ENCODE data around the gene WIPI1.
"Not testable (repeated sequence)": the region's sequence is repeated elsewhere in the genome, so short reads cannot be mapped to it uniquely, and the experiment has no call there.

The WIPI1 gene, protein sequence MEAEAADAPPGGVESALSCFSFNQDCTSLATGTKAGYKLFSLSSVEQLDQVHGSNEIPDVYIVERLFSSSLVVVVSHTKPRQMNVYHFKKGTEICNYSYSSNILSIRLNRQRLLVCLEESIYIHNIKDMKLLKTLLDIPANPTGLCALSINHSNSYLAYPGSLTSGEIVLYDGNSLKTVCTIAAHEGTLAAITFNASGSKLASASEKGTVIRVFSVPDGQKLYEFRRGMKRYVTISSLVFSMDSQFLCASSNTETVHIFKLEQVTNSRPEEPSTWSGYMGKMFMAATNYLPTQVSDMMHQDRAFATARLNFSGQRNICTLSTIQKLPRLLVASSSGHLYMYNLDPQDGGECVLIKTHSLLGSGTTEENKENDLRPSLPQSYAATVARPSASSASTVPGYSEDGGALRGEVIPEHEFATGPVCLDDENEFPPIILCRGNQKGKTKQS

DNA sequence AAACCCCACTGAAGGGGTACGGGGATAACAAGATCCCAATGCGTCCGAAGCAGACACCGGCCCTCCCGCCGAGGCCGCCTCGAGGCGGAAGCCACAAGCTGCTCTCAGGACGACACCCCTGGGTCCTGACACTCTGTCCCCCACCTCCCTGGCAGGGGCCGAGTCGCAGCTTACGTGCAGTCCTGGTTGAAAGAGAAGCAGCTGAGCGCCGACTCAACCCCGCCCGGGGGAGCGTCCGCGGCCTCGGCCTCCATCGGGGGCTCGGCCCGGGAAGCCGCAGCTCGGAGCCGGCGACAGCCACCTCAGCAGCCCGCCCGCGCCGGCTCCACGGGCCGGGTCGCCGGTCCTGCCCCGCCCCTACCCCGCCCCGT, at the start of gene WIPI1:
TSS of gene WIPI1 (minus strand) at position 329 of the 371 bp plus-strand sequence. CDS start at position 254, 75 bp downstream.
- no peak for DNase-seq

DNA sequence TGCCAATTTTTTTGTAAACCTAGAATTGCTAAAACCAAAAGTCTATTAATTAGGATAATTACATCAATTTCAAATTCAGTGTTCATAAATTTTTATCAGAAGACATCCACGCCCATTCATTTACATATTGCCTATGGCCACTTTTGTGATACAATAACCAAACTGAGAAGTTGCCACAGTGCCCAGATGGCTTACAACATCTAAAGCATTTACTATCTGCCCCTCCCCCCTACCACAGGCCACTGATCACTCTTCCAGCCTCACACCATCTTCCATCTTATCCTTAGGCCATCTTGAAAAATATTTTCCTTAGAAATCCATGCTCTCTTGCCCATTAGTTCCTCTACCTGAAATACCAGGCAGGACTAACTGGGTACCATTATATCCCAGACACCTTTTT, 48.7 kb upstream of the WIPI1 start:
- no peak for DNase-seq

DNA sequence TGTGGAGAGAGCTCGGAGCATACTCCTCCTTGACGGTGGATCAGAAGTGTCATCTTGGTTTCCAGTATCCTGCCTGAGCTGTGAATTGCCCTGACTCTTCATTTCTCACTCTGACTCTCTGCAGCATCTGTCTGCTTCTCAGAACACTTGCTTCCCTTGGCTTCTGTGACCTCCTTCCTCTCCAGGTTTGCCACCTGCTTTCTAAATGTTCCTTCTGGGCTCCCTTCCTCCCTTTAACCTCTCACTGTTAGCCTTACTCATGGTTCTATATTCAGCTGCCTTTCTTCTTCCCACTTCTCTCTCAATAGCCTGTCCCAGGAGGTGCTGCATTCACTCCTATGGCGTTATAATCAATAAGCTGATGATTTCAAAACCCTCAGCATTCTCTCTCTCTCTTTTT, 43.8 kb upstream of the WIPI1 start:
- DNase-seq, result no peak

DNA sequence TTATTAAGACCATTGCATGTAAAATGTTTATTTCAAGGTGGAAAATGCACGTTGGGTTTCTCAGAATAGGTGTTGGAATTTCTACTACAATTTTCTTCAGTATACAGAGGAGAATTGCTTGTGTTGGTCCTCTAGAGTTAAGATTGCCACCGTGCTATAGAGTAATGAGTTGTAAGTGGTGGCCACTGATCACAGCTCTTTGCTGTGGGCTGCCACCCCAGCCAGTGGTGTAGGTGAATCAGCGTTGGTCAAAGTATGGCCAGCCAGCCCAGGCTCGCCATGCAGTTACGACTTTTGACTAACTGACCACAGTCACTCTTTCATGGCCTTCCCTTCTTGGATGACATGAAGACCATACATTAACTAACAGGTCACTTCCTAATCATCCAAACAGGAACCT, 42.3 kb upstream of the WIPI1 start:
- no peak for DNase-seq

DNA sequence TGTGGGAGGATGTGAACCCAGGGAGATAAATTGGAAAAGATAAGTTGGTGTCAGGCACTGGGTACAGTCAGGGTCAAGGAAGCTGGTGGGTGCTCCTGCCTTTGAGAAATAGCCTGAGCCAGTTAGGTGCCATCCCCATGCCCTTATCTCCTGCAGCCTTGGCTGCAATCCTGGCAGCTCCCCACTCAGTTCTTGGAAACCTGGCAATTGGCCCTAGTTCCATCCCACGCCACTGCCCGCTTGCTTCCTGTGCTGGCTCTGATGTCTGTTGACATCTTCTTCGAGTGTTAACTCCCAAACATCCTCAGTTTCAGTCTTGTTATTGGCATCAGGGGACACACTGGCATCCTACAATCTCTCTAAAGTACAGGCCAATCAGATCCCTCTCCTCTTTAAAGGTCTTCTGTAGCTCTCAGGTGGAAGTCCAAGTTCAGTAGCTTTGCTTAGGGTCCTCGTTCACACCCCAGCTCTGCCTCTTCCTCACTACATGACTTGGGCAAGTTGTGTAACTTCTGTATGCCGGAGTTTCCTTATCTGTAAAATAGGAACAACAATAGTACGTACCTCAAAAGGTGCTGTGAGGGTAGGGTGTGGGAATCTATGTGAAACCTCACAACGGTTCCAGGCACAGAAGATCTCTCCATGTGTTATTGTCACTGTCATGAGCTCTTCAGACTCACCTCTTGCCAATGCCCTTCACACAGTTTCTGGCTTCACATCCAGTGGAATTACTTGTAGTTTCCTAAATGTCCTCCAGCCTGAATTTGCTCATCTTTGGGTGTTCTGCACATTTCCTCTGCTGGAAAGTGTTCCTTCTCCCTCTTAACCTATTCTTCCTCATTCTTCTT, 41.4 kb upstream of the WIPI1 start:
- no peak for DNase-seq

DNA sequence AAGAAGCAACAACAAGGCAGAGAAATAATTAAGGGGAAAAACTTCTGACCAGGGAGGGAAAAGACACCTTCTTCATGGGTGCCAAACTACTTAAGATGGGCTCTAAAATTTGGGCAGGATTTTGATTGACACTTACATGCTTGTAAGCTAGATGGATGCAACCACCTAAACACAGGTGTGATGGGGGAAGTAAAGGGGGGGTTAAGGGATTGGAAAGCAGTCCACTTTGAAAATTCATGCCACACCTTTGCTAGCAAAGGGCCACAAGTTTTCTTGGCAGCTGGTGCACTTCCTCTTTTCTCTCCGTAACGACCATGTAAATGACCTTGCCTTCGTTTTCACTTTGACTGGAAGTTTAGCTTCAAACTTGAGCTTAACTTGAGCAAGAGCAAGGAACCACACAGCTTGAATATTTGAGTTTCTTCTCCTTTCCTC, 40.6 kb upstream of the WIPI1 start:
- no peak for DNase-seq

DNA sequence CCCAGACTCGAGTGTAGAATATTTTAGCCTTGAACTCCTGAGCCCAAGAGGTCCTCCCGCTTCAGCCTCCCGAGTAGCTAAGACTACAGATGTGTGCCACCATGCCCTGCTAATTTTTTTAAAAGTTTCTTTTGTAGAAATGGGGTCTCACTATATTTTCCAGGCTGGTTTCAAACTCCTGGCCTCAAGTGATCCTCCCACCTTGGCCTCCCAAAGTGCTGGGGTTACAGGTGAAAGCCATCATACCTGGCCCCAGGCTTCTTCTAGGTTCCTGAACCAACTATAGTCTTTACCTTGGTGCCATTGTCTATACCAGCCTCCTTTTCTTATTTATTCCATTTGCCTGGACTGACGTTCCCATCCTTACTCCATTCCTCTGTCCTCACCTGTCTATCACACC, 37.8 kb upstream of the WIPI1 start:
- DNase-seq, result no peak

DNA sequence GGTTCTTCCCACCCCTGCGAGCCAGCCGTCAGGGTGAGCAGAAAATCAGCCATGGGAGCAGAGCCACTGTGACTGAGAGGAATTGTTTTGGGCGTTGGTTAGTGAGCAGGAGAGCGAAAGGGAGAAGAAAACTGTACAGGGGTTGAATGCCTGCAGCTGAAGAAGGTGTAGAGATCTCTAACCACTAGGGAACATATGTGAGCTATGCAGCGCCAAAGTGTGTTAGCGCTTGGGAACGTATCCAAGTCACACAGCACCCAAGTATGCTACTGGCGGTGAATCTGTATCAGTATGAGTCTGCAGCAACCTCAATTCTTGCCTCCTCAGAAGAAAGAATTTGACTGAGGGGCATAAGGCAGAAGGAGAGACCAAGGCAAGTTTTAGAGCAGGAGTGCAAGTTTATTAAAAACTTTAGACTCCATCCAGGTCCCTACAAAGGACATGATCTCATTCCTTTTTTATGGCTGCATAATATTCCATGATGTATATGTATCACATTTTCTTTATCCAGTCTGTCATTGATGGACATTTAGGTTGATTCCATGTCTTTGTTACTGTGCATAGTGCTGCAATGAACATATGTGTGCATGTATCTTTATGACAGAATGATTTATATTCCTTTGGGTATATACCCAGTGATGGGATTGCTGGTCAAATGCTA, 35.2 kb upstream of the WIPI1 start:
- DNase-seq, result not testable (repeated sequence)

DNA sequence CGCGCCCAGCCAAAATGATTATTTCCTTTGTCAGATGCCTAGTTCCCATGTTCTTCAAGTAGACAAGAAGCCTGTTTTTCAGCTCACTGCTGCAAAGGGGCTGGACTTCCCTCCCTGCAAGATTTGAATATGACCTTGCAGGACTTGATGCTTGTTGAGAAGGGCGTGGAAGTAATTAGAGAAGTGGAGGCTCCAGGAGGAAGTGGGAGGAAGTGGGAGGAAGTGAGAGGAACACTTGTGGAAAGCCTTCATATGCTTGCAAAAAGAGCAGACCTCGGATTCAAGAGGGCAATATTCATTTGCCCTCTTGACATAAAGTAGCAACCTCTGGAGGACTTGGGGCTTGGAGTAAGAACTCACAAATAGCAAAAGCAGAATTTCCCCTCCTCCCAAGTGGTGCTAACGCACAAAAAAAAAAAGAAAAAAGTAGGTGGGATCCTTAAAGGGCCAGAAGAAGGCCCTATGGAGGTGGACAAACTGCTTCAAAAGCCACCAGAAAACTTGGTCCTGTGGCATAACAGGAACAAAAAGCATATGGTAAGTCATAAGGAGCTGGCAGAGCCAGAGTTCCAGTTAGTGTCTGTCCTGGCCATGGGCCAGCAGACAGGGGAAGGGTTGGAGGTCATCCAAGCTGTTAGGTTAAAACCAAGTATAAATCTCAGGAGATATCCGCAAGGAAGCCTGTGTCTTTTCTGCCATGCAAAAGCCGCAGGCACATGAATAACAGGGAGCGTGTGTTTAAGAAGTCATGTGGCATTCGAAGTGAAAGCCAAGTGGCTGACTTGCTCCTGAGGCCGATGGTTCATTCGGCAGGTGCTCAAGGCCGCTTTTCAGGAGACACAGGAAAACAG, 34.3 kb upstream of the WIPI1 start:
- DNase-seq, result no peak

DNA sequence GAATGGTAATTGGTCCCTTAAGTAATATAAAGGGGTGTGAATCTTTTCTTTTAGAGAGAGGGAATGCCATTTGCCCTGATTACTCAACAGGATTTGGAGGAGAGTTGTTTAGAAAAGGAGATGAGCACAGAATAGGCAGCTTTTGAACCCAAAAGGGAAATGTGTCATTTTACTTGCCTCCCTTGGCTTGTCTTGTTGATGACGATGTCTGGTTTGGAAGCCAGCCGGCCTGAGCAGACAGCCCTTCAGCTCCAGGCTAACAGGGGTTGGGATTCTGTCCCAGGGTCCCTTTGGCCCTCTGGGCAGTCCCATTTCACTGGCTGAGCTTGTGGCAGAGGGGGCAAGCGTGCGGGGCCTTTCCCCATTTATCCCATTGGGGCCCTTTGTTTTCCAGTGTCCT, 32.6 kb upstream of the WIPI1 start:
- no peak for DNase-seq

DNA sequence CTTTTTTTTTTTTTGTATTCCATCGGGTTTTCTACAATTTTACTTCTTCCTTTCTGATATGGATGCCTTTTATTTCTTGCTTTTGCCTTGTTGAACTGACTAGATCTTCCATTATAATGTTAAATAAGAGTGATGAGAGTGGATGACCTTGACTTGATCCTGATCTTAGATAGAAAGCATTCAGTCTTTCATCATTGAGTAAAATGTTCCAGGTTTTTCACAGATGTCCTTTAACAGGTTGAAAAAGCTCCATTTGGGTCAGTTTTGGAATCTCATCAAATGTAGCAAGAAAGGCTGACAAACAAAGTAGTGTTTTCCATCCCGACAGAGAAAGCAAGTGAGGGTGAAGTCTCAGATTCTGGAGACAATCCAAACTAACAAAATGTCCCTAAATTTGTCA, 27.2 kb upstream of the WIPI1 start:
- no peak for DNase-seq

DNA sequence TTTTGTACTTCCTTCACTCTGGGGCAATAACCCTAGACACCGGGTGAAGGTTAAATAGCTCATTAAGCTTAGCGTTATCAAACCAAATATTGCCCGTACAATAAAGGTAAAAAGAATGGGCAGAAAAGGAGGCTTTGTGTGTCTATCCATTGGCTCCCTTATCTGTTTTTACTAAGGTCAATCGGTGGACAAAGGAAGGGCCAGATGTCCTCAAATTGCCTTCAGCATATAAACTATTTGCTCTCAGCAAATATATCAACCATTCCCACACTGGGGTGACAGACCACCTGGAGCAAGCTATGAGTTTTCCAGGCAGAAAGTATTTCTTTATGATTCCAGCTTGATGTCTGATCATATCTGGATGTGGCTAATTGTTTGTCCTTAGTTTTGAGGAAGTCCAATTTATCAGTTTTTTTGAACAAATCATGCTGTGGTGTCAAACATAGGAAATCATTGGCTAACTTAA, 25.3 kb upstream of the WIPI1 start:
- no peak for DNase-seq

DNA sequence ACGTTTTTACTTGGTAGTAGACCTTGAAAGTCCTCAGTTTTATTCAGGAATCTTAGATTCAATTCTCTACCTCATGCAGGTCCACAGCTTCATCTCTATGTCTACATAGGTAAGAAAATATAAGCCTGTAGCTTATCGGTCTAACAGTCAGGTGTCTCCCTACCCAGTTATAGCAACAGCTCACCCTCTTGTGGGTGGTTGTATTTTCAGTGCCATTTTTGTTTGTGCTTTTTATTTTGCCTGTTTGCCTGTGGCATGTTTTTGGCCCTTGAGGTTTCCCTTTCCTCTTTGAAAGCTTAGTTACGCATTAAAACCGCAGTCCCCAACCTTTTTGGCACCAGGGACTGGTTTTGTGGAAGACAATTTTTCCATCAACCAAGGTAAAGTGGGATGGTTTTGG, 23.6 kb upstream of the WIPI1 start:
- DNase-seq, result no peak

DNA sequence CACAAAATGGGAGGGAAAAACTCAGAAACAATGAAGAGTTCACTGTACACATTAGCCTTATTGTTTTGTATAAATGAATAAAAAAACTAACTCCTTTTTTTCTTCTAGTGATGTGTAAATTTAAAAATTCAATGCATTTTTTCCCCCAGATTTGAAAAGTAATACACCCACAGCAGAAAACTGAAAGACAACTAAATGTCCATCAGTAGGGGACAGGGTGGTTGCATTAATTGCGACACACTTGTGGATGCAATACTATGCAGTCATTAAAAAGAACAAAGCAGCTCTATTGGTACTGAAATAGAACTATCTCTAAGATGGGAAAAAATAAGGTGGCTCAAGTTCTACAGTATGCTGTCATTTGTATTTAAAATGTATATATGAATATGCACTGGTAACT, 13.7 kb upstream of the WIPI1 start:
- no peak for DNase-seq

DNA sequence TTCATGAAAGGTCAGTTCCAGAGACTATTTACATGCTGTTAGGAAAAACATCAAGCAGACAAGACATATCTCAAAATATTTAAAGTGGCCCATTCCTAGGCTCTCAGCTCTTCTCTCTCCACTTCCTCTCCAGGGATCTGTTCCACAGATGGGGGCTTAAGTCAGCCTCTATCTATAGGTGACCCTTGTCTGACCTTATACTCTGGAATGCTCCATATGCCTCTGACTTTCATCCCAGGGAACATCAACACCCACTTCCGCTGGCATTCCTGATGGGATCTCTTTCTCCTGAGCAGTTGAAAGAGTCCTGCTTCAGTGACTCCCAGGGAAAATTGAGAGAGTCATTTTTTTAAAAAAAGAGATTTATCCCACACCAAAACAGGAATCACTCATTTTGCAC, 11.5 kb upstream of the WIPI1 start:
- peak; percentile 85 for DNase-seq

DNA sequence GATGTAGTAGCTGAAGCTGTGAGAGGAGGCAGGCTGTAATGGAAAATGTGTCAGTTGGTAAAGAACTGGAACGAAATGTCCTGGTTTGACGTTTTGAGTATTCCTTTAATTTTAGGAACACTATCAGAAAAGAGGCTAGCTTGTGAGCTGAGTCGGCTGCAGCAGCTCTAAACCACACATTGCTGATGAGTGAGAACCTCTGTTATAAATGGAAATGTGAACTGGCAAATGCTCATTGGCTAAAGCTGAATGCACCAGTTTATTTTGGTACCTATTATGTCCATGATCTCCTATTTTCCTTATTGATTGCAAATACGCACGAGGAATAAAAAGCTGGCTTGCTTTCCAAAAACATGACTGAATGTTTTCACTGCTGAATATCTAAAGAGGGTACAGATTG, 11.0 kb upstream of the WIPI1 start:
- DNase-seq, result peak; percentile 57

DNA sequence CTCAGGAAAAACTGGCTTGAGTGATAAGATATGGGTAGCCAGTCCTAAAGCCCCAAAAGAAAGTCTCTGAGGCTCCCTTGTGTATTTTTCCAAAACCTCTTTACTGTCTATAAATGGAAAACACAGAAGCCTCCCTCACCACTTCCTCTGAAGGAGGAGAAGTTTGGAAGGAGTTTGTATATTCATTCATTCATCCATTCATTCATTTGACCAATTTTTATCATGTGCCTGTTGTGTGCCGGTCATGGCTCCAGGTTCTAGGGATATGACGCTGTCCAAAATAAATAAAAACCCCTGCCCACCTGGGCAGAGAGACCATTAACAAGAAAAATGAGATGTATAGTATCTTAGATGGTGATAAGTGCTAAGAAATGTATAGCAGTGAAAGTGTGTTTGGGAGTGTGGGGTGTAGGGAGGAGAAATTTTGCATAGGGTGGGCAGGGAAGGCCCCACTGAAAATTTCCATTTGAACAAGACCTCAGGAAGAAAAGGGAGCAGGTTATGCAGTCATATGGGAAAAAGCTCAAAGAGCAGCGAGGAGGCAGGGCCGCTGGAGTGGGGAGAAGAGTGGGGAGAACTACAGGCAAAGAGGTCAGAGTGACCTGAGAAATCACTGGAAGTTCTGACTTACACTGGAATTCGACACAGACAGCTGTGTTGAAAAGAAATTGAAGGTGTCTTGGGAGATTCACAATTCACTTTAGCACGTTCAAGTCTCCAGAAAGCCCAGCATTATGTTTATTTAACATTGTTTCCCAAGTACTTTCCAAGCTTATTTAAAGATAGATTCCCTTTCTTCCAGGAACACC, 6.1 kb upstream of the WIPI1 start:
- DNase-seq, result no peak

DNA sequence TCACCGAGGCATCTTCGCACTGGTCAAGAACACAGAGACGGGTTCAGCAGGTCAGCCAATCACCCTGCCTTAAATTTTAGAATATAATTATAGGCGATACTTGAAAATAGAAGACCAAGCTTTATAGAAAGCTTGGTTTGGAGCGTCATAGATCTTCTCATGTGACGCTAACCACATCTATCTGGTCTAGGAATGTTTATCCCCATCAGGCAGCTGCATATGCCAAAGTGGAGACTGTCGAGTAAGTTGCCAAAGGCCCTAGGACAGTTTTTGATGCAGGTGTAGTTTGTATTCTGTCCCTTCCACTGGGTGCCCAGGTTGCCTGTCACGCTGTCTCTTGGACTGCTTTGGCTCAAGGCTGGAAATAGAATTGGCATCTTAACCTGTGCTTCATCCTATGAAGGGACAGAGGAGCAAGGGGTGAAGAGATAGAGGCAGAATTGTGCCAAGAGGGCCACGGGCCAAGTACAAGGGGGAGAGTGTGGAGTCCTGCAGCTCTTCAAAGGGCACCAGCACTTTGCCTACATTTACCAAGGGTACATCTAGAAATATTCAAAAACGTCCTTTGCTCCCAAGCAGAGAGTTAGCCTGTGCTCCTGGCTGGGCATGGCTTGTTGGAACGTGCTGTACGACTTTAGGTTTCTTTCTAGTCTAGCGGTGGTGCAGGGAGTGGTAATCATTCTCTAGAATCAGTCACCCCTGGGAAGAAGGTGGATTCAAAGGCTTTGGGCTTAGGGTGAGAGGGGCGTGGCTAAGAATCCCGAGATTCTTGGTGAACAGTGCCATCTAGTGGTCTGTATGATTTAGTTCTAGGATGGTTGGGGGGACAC, 5.3 kb upstream of the WIPI1 start:
- DNase-seq, result peak; percentile 77

DNA sequence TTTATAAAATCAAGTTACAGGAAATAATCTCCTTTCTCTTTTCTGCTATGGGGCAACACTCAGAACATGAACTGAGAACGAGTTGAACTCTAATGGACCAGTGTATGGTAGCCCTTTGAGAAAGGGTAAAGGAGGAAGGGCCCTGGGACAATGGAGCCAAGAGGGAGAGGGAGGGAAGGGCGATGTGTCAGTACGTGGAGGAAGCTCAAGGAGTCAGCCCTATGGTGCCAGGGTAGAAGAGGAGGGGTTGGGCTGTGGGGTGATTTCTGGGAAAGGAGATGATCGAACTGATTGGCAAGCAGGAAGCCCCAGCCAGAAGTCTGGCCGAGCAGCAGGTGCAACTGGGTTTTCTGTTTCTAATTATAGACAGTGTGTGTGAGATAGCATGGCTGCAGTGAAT, 4.3 kb upstream of the WIPI1 start:
- no peak for DNase-seq

DNA sequence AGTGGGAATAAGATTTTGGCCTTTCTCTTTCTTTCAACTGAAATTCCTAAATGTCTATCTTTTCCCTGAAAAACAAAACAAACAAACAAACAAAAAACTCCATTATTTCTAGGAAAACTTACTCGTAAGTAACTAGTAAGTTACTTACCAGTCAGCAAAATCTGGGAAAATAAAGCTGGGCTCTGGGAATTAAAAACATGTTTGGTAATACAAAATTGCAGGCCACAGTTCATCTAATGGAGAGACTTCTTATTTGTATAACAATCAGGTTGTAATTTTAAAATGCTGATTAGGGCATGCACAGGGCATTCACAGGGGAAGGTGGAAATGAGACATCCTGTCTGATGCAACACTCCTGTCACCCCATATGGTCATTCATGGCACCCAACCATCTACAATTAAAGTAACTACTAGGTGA, 3.8 kb upstream of the WIPI1 start:
- DNase-seq, result no peak

DNA sequence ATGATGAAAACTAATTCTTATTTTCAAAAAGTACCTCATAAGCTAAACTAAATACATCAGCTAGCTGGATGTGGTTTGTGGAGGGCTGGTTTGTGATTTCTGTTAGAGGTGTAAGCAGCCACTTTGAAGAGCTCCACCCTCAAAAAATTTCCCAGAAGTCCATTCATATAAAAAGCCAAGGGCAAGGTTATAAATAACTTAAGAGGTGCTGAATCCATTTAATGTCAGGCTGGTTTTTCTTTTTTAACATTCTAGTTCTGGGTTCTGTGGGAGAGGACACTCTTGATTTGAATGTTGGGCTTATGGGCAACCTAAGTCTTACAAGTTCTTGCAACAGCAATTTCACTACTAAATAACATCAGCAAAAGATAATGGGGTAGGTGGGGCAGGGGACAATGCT, 3.4 kb upstream of the WIPI1 start:
- DNase-seq, result no peak
